Kidney (tissue), 14 donors: Measurements from ENCODE around the gene IL17B. TPM values are rescaled to one million over a fixed set of nuclear protein-coding genes. Genes with fewer than 3 reads are reported as not detected.

Source experiments
- DNase-seq, 5 donors: peaks; one replicate each; pipeline ENCODE4 v3.0.0-alpha.2; 2013 to 2020
- FAIRE-seq: peaks from 2 replicates; lab custom pipeline; 2012; peaks lifted over from hg19 to GRCh38; lab: Jason Lieb, UNC
- H3K27ac ChIP-seq, 2 donors: one replicate each; pipeline ENCODE4 v1.7.0; 2013; ENCODE audit warnings: low read depth in 2 of 2, low read length in 2 of 2, inconsistent platforms in 1 of 2
- H3K27me3 ChIP-seq: one replicate; pipeline ENCODE4 v1.7.1; 2013; ENCODE audit warnings: low read length, inconsistent platforms; ENCODE audit not compliant: control insufficient read depth, insufficient read depth
- H3K36me3 ChIP-seq, 3 donors: one replicate each; pipeline versions ENCODE4 v1.7.0 to v1.7.1; 2013; ENCODE audit warnings: low read length in 3 of 3, control low read depth in 1 of 3, inconsistent platforms in 1 of 3; ENCODE audit not compliant: insufficient read depth in 3 of 3, control insufficient read depth in 2 of 3
- H3K4me1 ChIP-seq, 3 donors: one replicate each; pipeline versions ENCODE4 v1.7.0 to v1.7.1; 2013; ENCODE audit warnings: low read length in 3 of 3, inconsistent platforms in 1 of 3, low read depth in 1 of 3; ENCODE audit not compliant: control insufficient read depth in 2 of 3, insufficient read depth in 2 of 3
- H3K4me3 ChIP-seq, 3 donors: one replicate each; pipeline versions ENCODE4 v1.7.0 to v1.8.1; 2013; ENCODE audit warnings: low read length in 3 of 3, control low read depth in 1 of 3, inconsistent platforms in 1 of 3
- H3K9ac ChIP-seq, 3 donors: one replicate each; pipeline versions ENCODE4 v1.7.0 to v1.7.1; 2013; ENCODE audit warnings: low read length in 3 of 3, control low read depth in 1 of 3, inconsistent platforms in 1 of 3
- H3K9me3 ChIP-seq, 3 donors: one replicate each; pipeline versions ENCODE4 v1.7.0 to v1.7.1; 2013; ENCODE audit warnings: low read length in 3 of 3, control low read depth in 1 of 3, inconsistent platforms in 1 of 3; ENCODE audit not compliant: control insufficient read depth in 2 of 3, insufficient read depth in 1 of 3
- CTCF ChIP-seq: IDR thresholded peaks from 3 replicates; pipeline ENCODE4 v1.5.1; 2012; ENCODE audit warnings: mild to moderate bottlenecking, moderate library complexity, borderline replicate concordance; ENCODE audit not compliant: insufficient read depth; ENCODE audit errors: extremely low read depth
- intact Hi-C: fragments of 100-400 bp; cut with DNase I; formaldehyde crosslinking; loops from one replicate; pipeline ENCODE4 v1.11.1; 2022
- polyA plus RNA-seq: library from polyadenylated mRNA; stranded (reverse); fragments of 350-450 nt; fragmentation: Illumina TruSeq; extraction: RNeasy Lipid Tissue Mini Kit (QIAGEN cat#74804); gene quantifications from one replicate; pipeline ENCODE4 v1.2.3, GENCODE V29; 2014; ENCODE audit warnings: low read depth, low replicate concordance; ENCODE audit not compliant: insufficient read depth
- total RNA-seq: library from RNA; stranded (reverse); fragmentation: NEBNext Ultra II Directional; extraction: Animal tissue kit (Norgen Biotek cat#: 25700); gene quantifications from one replicate; pipeline ENCODE4 v1.2.1, GENCODE V29; 2021
- donor health status: control.
- donor health status: control.
- donor health status: control.
- donor health status: control.
- donor health status: control.
- donor health status: DM: yes; HTN: yes; CAD: no.
- donor health status: Normal renal cell carcinoma (clear cell type).

The IL17B gene
- total and polyA plus RNA-seq, 2 donors from 2014 or later, result 1.4 to 4.7 TPM

GRCh38 chr5:149406979-149407306, 27.9 kb upstream of the IL17B start:
- Histone ChIP-seq H3K9me3 (no peaks in the 10 kb centered on the region), H3K27me3 (no peaks in the 10 kb centered on the region), H3K4me1 (peaks cover 0 to 15% (median 3%) of the 10 kb centered on the region in 3 donors), H3K36me3 (no peaks in the 10 kb centered on the region), H3K4me3 (peak overlapping the region; percentile 63 to 73 (median 73)), H3K9ac (peak overlapping the region; percentile 43 to 87 (median 66)), H3K27ac (peak overlapping the region; percentile 78 to 79)
- intact Hi-C loops, result no loop called here
- no peak for TF ChIP-seq CTCF
- no peak for DNase-seq
- no peak for FAIRE-seq

- peak overlapping the region; percentile 78 to 79 for H3K27ac ChIP-seq
- no peak for TF ChIP-seq CTCF
- intact Hi-C loops, result no loop called here
- H3K27me3 ChIP-seq, result no peaks in the 10 kb centered on the region
- peak overlapping the region; percentile 43 to 87 (median 66) for H3K9ac ChIP-seq
- peak overlapping the region; percentile 63 to 73 (median 73) for H3K4me3 ChIP-seq
- DNase-seq (peak in 4 of 5 donors; percentile 64 to 95 (median 79)), FAIRE-seq (no peak)
- H3K9me3 ChIP-seq, result no peaks in the 10 kb centered on the region
- H3K4me1 ChIP-seq, result peaks cover 0 to 15% (median 3%) of the 10 kb centered on the region in 3 donors
- H3K36me3 ChIP-seq, result no peaks in the 10 kb centered on the region
These were observed 27.3 kb upstream of the IL17B start for GRCh38 chr5:149406203-149406978.

- Histone ChIP-seq H3K36me3 (no peaks in the 10 kb centered on the region), H3K27ac (peak overlapping the region; percentile 67 to 75), H3K9me3 (no peaks in the 10 kb centered on the region), H3K4me3 (peak overlapping the region in 1 of 3 donors; percentile 32), H3K4me1 (peaks cover 0 to 12% (median 3%) of the 10 kb centered on the region in 3 donors), H3K9ac (peak overlapping the region in 1 of 3 donors; percentile 34), H3K27me3 (no peaks in the 10 kb centered on the region)
- intact Hi-C loops, result no loop called here
- TF ChIP-seq CTCF, result no peak
- FAIRE-seq, result no peak
- peak in 1 of 5 donors; percentile 90 for DNase-seq
These were observed 26.6 kb upstream of the IL17B start for GRCh38 chr5:149405550-149406202.
